Measurements from ENCODE around the gene COL11A1. TPM values are rescaled to one million over a fixed set of nuclear protein-coding genes. Genes with fewer than 3 reads are reported as not detected.

COL11A1 gene
- total and polyA plus RNA-seq, 9 of the 15 experiments (the other 6 are each of a cell fraction or from before 2014, with no cell fraction given) = 0.07 TPM; not detected in 8

DNA sequence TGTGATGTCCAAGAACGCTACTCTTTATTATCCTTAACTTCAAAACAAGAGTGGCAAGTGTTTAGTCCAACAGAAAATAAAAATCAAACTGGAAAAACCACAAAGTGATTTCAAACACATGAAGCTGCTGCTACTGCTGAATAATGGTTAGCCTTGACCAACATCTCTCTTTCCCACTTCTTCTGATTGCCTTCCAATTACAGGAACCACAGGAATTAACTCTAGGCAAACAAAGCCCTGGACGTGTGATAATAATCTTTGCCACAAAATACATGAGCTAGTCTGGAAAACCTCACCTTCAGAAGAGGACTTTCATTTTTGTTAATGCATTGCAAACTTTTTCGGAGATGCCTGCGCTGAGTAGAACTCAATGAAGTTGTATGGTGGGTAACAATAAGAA lies 48.6 kb upstream of the COL11A1 start:
- Histone ChIP-seq H3K27me3 (ENCODE audit: control insufficient read depth in 2 of 2, insufficient read depth in 2 of 2, low read length in 2 of 2) (no peaks in the 10 kb centered on the region), H3K4me3 (no peak overlapping the region), H3K9ac (ENCODE audit: insufficient read depth in 1 of 2, low read depth in 2 of 2, low read length in 2 of 2) (no peak overlapping the region), H3K9me3 (replicated peaks; ENCODE audit: control insufficient read depth, insufficient read depth, low read depth, low read length) (no peaks in the 10 kb centered on the region), H3K79me2 (ENCODE audit: control insufficient read depth, insufficient read depth, low read length) (no peaks in the 10 kb centered on the region), H3K27ac (ENCODE audit: extremely low read depth, low read depth, low read length) (no peak overlapping the region), H4K20me1 (replicated peaks; ENCODE audit: control insufficient read depth, insufficient read depth, low read length) (no peaks in the 10 kb centered on the region), H2AFZ (ENCODE audit: low read depth, low read length) (no peak overlapping the region), H3K9me1 (ENCODE audit: control insufficient read depth, insufficient read depth, low read length) (no peaks in the 10 kb centered on the region), H3K4me1 (replicated peaks in 1 of 2; ENCODE audit: control insufficient read depth in 2 of 2, insufficient read depth in 2 of 2, low read length in 2 of 2) (no peaks in the 10 kb centered on the region), H3K36me3 (ENCODE audit: control insufficient read depth, insufficient read depth, low read length) (no peaks in the 10 kb centered on the region), H3K4me2 (ENCODE audit: insufficient read depth, low read length) (no peak overlapping the region)
- intact Hi-C loops (cut with micrococcal nuclease) = no loop called here
- 1% methylated on average over 4 of the region's 4 CpGs for WGBS (ENCODE audit: insufficient coverage, low coverage, missing lambda C conversion rate)
- ATAC-seq (no peak), DNase-seq (ENCODE audit: extremely low read depth in 1 of 4, low spot score in 3 of 4) (no peak), FAIRE-seq (no peak)
- ChIA-PET CTCF (ENCODE audit: low intra/inter-chr PET ratio) (no interaction called here), POLR2A (no interaction called here)
- no peak for TF ChIP-seq NCOA4 (IDR thresholded peaks at IDR 0.05; ENCODE audit: partially characterized antibody)
- no peak for TF ChIP-seq HOXB6 (CRISPR knock-in tag; IDR thresholded peaks at IDR 0.05; ENCODE audit: borderline replicate concordance)
- TF ChIP-seq TBL1XR1 (IDR thresholded peaks at IDR 0.05; ENCODE audit: low read length in 2 of 2) = no peak
- TF ChIP-seq MEF2A (IDR thresholded peaks at IDR 0.05; ENCODE audit: control insufficient read depth, low read depth, low read length) = no peak
- no peak for TF ChIP-seq CTBP1 (IDR thresholded peaks at IDR 0.05; ENCODE audit: borderline replicate concordance)
- no peak for TF ChIP-seq RB1 (IDR thresholded peaks at IDR 0.05; ENCODE audit: low read depth)
- TF ChIP-seq ARID1B (IDR thresholded peaks at IDR 0.05) = no peak
- no peak for TF ChIP-seq HCFC1 (IDR thresholded peaks at IDR 0.05; ENCODE audit: low read depth, low read length)
- BruUV-seq (replicated peaks) = no TSS peak
- in situ Hi-C loops (cut with MboI) = no loop called here

DNA sequence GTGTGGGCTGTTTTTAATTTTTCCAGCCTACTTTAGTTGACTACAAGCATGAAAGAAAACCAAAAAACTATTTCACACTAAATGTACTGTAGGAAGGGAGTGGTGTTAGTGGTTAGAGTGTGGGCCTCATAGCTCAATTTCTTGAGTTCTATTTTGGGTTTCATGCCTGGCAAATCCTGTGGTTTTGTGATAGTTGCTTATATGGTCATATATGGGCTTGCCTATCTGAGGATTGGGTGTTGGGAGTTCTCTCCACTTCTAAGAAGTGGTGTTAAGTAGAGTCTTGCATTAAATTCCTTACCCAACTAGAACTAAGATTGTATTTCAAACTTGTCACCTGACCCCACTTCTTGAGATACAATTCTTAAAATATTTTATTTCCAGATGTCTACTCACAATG lies 37.8 kb upstream of the COL11A1 start:
- Histone ChIP-seq H3K36me3 (ENCODE audit: control insufficient read depth, insufficient read depth, low read length) (no peaks in the 10 kb centered on the region), H3K9me3 (replicated peaks; ENCODE audit: control insufficient read depth, insufficient read depth, low read depth, low read length) (no peaks in the 10 kb centered on the region), H3K4me1 (replicated peaks in 1 of 2; ENCODE audit: control insufficient read depth in 2 of 2, insufficient read depth in 2 of 2, low read length in 2 of 2) (no peaks in the 10 kb centered on the region), H3K4me3 (no peak overlapping the region), H3K27me3 (ENCODE audit: control insufficient read depth in 2 of 2, insufficient read depth in 2 of 2, low read length in 2 of 2) (no peaks in the 10 kb centered on the region), H3K79me2 (ENCODE audit: control insufficient read depth, insufficient read depth, low read length) (no peaks in the 10 kb centered on the region), H3K27ac (ENCODE audit: extremely low read depth, low read depth, low read length) (no peak overlapping the region), H3K9ac (ENCODE audit: insufficient read depth in 1 of 2, low read depth in 2 of 2, low read length in 2 of 2) (no peak overlapping the region), H4K20me1 (replicated peaks; ENCODE audit: control insufficient read depth, insufficient read depth, low read length) (no peaks in the 10 kb centered on the region), H2AFZ (ENCODE audit: low read depth, low read length) (no peak overlapping the region), H3K4me2 (ENCODE audit: insufficient read depth, low read length) (no peak overlapping the region), H3K9me1 (ENCODE audit: control insufficient read depth, insufficient read depth, low read length) (no peaks in the 10 kb centered on the region)
- no peak for DNase-seq (ENCODE audit: extremely low read depth in 1 of 4, low spot score in 3 of 4)
- no peak for ATAC-seq
- CTCF ChIA-PET (ENCODE audit: low intra/inter-chr PET ratio) = no interaction called here
- in situ Hi-C loops (cut with MboI) = no loop called here
- POLR2A ChIA-PET = no interaction called here
- intact Hi-C loops (cut with micrococcal nuclease) = no loop called here
- FAIRE-seq = no peak
- no TSS peak for BruUV-seq (replicated peaks)
- TF ChIP-seq, protein P1, sequence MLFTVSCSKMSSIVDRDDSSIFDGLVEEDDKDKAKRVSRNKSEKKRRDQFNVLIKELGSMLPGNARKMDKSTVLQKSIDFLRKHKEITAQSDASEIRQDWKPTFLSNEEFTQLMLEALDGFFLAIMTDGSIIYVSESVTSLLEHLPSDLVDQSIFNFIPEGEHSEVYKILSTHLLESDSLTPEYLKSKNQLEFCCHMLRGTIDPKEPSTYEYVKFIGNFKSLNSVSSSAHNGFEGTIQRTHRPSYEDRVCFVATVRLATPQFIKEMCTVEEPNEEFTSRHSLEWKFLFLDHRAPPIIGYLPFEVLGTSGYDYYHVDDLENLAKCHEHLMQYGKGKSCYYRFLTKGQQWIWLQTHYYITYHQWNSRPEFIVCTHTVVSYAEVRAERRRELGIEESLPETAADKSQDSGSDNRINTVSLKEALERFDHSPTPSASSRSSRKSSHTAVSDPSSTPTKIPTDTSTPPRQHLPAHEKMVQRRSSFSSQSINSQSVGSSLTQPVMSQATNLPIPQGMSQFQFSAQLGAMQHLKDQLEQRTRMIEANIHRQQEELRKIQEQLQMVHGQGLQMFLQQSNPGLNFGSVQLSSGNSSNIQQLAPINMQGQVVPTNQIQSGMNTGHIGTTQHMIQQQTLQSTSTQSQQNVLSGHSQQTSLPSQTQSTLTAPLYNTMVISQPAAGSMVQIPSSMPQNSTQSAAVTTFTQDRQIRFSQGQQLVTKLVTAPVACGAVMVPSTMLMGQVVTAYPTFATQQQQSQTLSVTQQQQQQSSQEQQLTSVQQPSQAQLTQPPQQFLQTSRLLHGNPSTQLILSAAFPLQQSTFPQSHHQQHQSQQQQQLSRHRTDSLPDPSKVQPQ (CRISPR knock-in tag; IDR thresholded peaks at IDR 0.05; ENCODE audit: borderline replicate concordance) = no peak
- TF ChIP-seq FOSL1 (tag; conservative IDR thresholded peaks at IDR 0.05) (no peak), FOXJ3 (CRISPR knock-in tag; IDR thresholded peaks at IDR 0.05) (no peak), ETV6 (IDR thresholded peaks at IDR 0.05; ENCODE audit: borderline replicate concordance in 1 of 2, low read depth in 2 of 2, low read length in 1 of 2) (no peak), ETV6 (CRISPR knock-in tag; IDR thresholded peaks at IDR 0.05; ENCODE audit: borderline replicate concordance) (no peak), RUNX1 (IDR thresholded peaks at IDR 0.05; ENCODE audit: low read depth) (no peak)
- TF ChIP-seq, protein P2, sequence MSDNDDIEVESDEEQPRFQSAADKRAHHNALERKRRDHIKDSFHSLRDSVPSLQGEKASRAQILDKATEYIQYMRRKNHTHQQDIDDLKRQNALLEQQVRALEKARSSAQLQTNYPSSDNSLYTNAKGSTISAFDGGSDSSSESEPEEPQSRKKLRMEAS (CRISPR knock-in tag; IDR thresholded peaks at IDR 0.05) = no peak
